Uterus (tissue), 2 donors: ENCODE results near the gene PCSK2.

ENCODE experiments used
- POLR2A ChIP-seq, 2 donors: fragments of 450-650 bp; IDR thresholded peaks; one replicate each; pipeline ENCODE4 v1.6.1; 2016; ENCODE audit warnings: antibody characterized with exemption in 2 of 2, mild to moderate bottlenecking in 1 of 2, moderate library complexity in 1 of 2
- TF ChIP-seq, protein P1 (sequence below), 4 experiments: fragments of 200-600 bp in 2 of 4; fragments of 450-650 bp in 2 of 4; sonication (generic) in 2 of 4; IDR thresholded peaks; one replicate each; pipeline ENCODE4 v1.5.1; 2016 to 2019; ENCODE audit warnings: antibody characterized with exemption in 4 of 4, mild to moderate bottlenecking in 2 of 4, moderate library complexity in 1 of 4

DNA sequence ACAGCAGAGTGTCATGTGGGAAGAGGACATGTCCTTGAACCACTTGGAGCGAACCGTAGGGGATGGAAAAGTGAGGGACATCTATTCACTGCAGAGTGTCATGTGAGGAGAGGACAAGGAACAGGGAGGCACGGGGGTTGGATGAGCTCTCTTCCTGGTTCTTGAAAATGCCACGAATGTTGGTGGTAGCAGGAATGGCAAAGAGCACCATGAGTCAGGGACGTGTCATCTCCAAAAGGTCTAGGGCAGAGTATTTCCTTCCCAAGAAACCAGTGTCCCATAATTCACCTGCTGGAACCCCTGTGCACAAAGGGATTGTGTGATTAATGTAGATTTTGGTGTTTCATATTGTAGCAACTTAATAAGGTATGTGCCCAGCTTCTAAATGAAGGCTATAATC lies 167.6 kb downstream of the PCSK2 start:
- TF ChIP-seq, protein P1, sequence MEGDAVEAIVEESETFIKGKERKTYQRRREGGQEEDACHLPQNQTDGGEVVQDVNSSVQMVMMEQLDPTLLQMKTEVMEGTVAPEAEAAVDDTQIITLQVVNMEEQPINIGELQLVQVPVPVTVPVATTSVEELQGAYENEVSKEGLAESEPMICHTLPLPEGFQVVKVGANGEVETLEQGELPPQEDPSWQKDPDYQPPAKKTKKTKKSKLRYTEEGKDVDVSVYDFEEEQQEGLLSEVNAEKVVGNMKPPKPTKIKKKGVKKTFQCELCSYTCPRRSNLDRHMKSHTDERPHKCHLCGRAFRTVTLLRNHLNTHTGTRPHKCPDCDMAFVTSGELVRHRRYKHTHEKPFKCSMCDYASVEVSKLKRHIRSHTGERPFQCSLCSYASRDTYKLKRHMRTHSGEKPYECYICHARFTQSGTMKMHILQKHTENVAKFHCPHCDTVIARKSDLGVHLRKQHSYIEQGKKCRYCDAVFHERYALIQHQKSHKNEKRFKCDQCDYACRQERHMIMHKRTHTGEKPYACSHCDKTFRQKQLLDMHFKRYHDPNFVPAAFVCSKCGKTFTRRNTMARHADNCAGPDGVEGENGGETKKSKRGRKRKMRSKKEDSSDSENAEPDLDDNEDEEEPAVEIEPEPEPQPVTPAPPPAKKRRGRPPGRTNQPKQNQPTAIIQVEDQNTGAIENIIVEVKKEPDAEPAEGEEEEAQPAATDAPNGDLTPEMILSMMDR (IDR thresholded peaks at IDR 0.05) = no peak
- TF ChIP-seq POLR2A (IDR thresholded peaks at IDR 0.05) = no peak
